Measurements from ENCODE around the gene TBC1D16.

GRCh38 chr17:80082403-80083135, 46.9 kb upstream of the TBC1D16 start:
- TF ChIP-seq CTCF (IDR thresholded peaks at IDR 0.05): peak; percentile 30 to 75 (median 61)
- TF ChIP-seq POLR2A (IDR thresholded peaks at IDR 0.05): no peak

Data from Peyer's patch (tissue), 4 donors.